Chondrocyte (in vitro differentiated cells): ENCODE results near the gene SHMT2. TPM values are rescaled to one million over a fixed set of nuclear protein-coding genes. Genes with fewer than 3 reads are reported as not detected.

Experiments used
- DNase-seq: peaks from one replicate; pipeline ENCODE4 v3.0.0; 2021; ENCODE audit warnings: mixed read lengths, low spot score
- H3K27ac Mint-ChIP-seq: one replicate; pipeline ENCODE4 v1.8.0; 2021; ENCODE audit warnings: mild to moderate bottlenecking, moderate library complexity, mixed read lengths; ENCODE audit not compliant: unreplicated experiment
- H3K27me3 Mint-ChIP-seq: 2 replicates; pipeline ENCODE4 v1.8.0; 2021; ENCODE audit warnings: low read depth, mixed read lengths
- H3K36me3 Mint-ChIP-seq: 2 replicates; pipeline ENCODE4 v1.8.0; 2021; ENCODE audit warnings: low read depth, mixed read lengths
- H3K4me1 Mint-ChIP-seq: 2 replicates; pipeline ENCODE4 v1.8.0; 2021; ENCODE audit warnings: low read depth, mild to moderate bottlenecking, mixed read lengths
- H3K4me3 Mint-ChIP-seq: one replicate; pipeline ENCODE4 v1.8.0; 2021; ENCODE audit warnings: mild to moderate bottlenecking, moderate library complexity, mixed read lengths; ENCODE audit not compliant: unreplicated experiment
- H3K9me3 Mint-ChIP-seq: 2 replicates; pipeline ENCODE4 v1.8.0; 2021; ENCODE audit warnings: low read depth, mixed read lengths
- total RNA-seq: library from RNA; stranded (reverse); gene quantifications from 3 replicates; pipeline ENCODE4 v1.2.1, GENCODE V29; 2021
- TF ChIP-seq, protein P1 (sequence below): fragments of 200-600 bp; sonication (generic); IDR thresholded peaks from 2 replicates; pipeline ENCODE4 v1.5.0; 2021; ENCODE audit warnings: antibody characterized with exemption, mild to moderate bottlenecking, moderate library complexity

Gene SHMT2
- total RNA-seq, 1 donor from 2014 or later = 291 TPM

DNA sequence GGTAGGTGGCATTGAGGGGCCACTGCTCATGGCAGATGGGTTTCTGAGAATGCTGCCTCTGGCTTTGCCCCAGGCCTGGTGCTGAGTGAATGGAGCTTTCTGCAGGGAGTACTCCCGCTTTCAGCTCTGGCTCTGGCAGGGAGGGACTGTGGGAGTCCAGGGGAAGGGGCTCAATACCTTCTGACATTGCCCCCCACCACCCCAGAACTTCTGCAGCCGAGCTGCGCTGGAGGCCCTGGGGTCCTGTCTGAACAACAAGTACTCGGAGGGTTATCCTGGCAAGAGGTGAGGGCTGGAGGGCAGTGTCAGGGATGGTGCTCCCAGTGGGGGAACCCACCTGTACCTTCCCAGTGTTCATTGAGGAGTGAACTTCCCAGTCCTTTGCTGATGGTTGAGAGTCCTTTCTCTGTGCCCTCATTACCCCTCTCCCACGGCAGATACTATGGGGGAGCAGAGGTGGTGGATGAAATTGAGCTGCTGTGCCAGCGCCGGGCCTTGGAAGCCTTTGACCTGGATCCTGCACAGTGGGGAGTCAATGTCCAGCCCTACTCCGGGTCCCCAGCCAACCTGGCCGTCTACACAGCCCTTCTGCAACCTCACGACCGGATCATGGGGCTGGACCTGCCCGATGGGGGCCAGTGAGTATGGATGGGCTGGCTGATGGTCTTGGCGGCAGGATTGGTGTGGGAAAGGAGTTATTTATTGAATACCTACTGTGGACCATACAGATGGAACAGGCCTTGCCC, 1.9 kb downstream of the SHMT2 start:
- peak overlapping the region; percentile 100 for H3K27ac Mint-ChIP-seq
- no peak for DNase-seq
- TF ChIP-seq, protein P1, sequence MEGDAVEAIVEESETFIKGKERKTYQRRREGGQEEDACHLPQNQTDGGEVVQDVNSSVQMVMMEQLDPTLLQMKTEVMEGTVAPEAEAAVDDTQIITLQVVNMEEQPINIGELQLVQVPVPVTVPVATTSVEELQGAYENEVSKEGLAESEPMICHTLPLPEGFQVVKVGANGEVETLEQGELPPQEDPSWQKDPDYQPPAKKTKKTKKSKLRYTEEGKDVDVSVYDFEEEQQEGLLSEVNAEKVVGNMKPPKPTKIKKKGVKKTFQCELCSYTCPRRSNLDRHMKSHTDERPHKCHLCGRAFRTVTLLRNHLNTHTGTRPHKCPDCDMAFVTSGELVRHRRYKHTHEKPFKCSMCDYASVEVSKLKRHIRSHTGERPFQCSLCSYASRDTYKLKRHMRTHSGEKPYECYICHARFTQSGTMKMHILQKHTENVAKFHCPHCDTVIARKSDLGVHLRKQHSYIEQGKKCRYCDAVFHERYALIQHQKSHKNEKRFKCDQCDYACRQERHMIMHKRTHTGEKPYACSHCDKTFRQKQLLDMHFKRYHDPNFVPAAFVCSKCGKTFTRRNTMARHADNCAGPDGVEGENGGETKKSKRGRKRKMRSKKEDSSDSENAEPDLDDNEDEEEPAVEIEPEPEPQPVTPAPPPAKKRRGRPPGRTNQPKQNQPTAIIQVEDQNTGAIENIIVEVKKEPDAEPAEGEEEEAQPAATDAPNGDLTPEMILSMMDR = no peak
- peak overlapping the region; percentile 99 for H3K4me3 Mint-ChIP-seq
- peaks cover 24% of the 10 kb centered on the region for H3K36me3 Mint-ChIP-seq
- peaks cover 83% of the 10 kb centered on the region for H3K4me1 Mint-ChIP-seq
- no peaks in the 10 kb centered on the region for H3K9me3 Mint-ChIP-seq
- H3K27me3 Mint-ChIP-seq = no peaks in the 10 kb centered on the region

- no peak for DNase-seq
- Mint-ChIP-seq H3K27ac (peak overlapping the region; percentile 100), H3K4me1 (peaks cover 85% of the 10 kb centered on the region), H3K4me3 (peak overlapping the region; percentile 99), H3K9me3 (no peaks in the 10 kb centered on the region), H3K36me3 (peaks cover 24% of the 10 kb centered on the region), H3K27me3 (no peaks in the 10 kb centered on the region)
- TF ChIP-seq, protein P1 = no peak
Measured at GRCh38 chr12:57232156-57232756, 2.7 kb downstream of the SHMT2 start.

GRCh38 chr12:57233357-57234232, 4.1 kb downstream of the SHMT2 start:
- no peak for DNase-seq
- H3K27ac Mint-ChIP-seq = peak overlapping the region; percentile 100
- H3K36me3 Mint-ChIP-seq = peaks cover 24% of the 10 kb centered on the region
- no peaks in the 10 kb centered on the region for H3K27me3 Mint-ChIP-seq
- TF ChIP-seq, protein P1 = no peak
- no peaks in the 10 kb centered on the region for H3K9me3 Mint-ChIP-seq
- peak overlapping the region; percentile 94 for H3K4me3 Mint-ChIP-seq
- peaks cover 90% of the 10 kb centered on the region for H3K4me1 Mint-ChIP-seq

DNA sequence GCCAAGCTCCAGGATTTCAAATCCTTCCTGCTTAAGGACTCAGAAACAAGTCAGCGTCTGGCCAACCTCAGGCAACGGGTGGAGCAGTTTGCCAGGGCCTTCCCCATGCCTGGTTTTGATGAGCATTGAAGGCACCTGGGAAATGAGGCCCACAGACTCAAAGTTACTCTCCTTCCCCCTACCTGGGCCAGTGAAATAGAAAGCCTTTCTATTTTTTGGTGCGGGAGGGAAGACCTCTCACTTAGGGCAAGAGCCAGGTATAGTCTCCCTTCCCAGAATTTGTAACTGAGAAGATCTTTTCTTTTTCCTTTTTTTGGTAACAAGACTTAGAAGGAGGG, 4.7 kb downstream of the SHMT2 start:
- DNase-seq = no peak
- Mint-ChIP-seq H3K9me3 (no peaks in the 10 kb centered on the region), H3K27me3 (no peaks in the 10 kb centered on the region), H3K27ac (peak overlapping the region; percentile 100), H3K36me3 (peaks cover 24% of the 10 kb centered on the region), H3K4me1 (peaks cover 88% of the 10 kb centered on the region), H3K4me3 (peak overlapping the region; percentile 94)
- TF ChIP-seq, protein P1 = no peak

DNA sequence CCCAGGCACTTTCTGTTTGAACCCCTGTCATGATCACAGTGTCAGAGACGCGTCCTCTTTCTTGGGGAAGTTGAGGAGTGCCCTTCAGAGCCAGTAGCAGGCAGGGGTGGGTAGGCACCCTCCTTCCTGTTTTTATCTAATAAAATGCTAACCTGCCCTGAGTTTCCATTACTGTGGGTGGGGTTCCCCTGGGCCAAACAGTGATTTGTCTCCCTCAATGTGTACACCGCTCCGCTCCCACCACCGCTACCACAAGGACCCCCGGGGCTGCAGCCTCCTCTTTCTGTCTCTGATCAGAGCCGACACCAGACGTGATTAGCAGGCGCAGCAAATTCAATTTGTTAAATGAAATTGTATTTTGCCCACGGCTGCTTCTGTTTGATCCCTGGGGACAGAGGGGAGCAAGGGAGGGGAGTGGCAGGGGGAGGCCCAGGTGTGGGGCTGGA, 5.1 kb downstream of the SHMT2 start:
- Mint-ChIP-seq H3K4me3 (peak overlapping the region; percentile 94), H3K36me3 (peaks cover 24% of the 10 kb centered on the region), H3K9me3 (no peaks in the 10 kb centered on the region), H3K4me1 (peaks cover 88% of the 10 kb centered on the region), H3K27ac (peak overlapping the region; percentile 100), H3K27me3 (no peaks in the 10 kb centered on the region)
- TF ChIP-seq, protein P1 = no peak
- no peak for DNase-seq
